GM18907 (cell line): ENCODE results near the gene PLLP.
"Not testable (repeated sequence)": the region's sequence is repeated elsewhere in the genome, so short reads cannot be mapped to it uniquely, and the experiment has no call there.

Experiments
- ATAC-seq: cut with Tn5 transposase; IDR thresholded peaks from one replicate; pipeline ENCODE4 v1.9.1; 2021; ENCODE audit warnings: mild to moderate bottlenecking, moderate library complexity; ENCODE audit not compliant: unreplicated experiment

The PLLP gene

DNA sequence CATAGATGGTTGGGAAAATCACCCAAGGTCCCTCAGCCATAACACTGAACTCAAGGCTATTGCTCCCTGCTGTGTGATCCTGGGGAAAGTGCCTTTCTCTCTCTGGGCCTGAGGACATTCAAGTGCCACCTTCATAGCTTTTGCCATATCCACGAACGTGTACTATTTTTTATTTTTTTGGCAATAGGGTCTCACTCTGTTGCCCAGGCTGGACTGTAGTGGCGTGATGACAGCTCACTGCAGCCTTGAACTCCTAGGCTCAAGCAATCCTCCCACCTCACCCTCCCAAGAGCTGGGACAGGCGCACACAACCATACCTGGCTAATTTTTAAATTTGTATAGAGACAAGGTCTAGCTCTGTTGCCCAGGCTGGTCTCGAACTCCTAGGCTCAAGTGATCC is 10.6 kb downstream of the PLLP start:
- ATAC-seq = no peak

GRCh38 chr16:57273359-57273758 is 11.1 kb downstream of the PLLP start:
- ATAC-seq = no peak

- ATAC-seq = no peak
These were observed 12.5 kb downstream of the PLLP start for GRCh38 chr16:57271867-57272495.

DNA sequence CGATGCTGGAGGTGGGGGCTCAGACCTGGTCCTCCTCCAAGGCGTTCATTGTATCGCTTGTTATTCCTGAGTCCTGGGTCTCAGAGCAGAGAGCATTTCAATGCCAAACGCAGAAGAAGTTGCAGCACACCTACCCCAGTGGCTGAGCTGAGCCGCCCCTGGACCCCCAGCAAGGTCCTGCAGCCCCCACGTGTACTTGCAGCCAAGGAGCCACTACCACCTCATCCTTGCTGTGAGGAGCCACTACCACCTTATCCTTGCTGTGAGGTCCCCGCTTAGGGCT is 13.5 kb downstream of the PLLP start:
- no peak for ATAC-seq

DNA sequence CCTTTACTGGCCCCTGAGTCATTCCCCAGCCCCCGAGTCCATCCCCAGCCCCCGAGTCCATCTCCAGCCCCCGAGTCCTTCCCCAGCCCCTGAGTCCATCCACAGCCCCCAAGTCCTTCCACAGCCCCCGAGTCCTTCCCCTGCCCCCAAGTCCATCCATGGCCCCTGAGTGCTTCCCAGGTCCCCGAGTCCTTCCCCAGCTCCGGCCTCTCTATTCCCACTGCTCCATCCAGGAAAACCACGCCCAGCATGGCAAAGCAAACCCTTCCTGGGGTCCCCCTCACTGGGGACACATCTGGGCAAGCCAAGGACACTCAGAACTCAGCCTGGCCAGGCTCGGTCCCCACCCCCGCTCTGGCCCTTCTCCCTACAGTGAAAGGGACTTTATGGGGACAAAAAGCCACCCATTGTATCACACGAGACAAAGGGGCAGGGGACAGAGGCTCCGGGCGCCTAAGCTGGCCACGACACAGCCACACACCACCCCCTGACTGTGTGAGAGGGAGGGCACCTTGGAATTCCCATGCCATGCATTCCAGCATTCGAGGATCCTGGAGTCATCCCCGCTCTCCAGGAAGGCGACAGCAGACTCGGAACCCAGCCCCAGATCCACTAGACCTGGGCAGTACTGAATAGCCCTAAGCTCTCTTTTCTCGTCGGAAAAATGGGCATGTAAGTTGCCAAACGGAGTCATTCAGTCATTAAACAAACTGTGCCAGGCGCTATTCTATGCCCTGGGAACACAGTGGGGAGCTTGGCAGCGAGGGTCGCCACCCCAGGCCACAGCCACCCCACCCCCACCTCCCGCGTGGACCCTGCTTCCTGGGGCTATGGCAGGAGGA is 14.0 kb downstream of the PLLP start:
- ATAC-seq = no peak

- ATAC-seq = no peak
These were observed 15.4 kb downstream of the PLLP start for GRCh38 chr16:57268804-57269800.

- ATAC-seq = not testable (repeated sequence)
These were observed 17.1 kb downstream of the PLLP start for GRCh38 chr16:57267343-57267742.

DNA sequence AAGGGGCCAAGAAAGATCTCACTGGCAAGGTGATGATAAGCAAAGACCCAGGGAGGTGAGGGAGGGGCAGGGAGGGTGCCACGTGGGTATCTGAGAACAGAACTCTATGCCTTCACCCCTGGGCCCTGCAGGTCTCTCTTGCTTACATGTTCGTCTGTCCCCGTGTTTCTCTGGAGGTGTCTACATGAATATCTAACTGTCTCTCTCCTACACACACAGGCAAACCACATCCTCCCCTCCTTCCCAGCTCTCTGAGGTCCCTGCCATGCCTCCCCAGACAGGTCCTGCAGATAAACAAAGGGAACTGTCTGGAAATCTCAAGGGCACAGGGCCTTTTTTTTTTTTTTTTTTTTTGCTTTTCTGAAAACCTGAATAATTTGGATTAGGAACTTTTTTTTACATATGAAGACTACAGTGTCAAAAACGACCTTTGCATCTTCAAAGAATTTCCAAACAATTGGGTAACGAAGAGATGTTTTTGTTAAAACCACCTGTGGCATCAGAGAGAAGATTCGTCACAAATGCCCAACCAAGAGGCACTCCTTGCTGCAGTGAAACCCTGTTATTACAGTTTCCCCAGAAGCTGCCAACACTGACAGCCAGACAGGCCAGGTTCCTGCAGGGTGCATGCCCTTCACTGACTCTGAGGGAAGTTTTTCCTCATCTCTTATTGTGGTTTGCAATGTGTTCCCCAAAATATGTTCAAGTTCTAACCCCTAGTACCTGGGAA is 17.8 kb downstream of the PLLP start:
- no peak for ATAC-seq

DNA sequence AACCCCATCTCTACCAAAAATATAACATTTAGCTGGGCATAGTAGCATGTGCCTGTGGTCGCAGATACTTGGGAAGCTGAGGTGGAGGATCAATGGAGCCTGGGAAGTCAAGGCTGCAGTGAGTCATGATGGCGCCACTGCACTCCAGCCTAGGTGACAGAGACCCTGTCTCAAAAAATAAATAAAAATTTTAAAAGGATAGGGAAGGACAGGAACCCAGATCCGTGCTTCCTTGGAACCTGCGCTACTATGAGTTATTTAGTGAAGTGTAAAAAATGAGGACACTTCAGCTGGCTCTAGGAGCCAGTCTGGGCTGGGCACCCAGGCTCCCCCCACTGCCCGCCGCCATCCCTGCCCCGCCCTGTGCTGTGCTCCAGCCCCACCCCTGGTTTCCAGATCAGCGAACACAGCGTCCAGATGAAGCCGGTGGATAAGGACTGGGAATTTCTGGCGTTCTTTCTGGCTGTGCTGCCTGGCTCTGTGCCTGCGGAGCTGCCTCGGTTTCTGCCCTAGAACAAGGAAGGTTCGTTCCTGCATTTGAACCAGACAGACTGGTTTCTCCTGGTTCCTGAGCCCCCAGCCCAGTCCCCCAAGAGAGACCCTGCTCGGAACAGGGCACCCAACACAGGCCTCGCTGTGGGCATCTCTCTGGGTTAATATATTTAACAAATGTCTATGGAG is 18.5 kb downstream of the PLLP start:
- ATAC-seq = no peak

- no peak for ATAC-seq
These were observed 19.5 kb downstream of the PLLP start for GRCh38 chr16:57264950-57265371.

- no peak for ATAC-seq
These were observed 20.1 kb downstream of the PLLP start for GRCh38 chr16:57264381-57264780.

DNA sequence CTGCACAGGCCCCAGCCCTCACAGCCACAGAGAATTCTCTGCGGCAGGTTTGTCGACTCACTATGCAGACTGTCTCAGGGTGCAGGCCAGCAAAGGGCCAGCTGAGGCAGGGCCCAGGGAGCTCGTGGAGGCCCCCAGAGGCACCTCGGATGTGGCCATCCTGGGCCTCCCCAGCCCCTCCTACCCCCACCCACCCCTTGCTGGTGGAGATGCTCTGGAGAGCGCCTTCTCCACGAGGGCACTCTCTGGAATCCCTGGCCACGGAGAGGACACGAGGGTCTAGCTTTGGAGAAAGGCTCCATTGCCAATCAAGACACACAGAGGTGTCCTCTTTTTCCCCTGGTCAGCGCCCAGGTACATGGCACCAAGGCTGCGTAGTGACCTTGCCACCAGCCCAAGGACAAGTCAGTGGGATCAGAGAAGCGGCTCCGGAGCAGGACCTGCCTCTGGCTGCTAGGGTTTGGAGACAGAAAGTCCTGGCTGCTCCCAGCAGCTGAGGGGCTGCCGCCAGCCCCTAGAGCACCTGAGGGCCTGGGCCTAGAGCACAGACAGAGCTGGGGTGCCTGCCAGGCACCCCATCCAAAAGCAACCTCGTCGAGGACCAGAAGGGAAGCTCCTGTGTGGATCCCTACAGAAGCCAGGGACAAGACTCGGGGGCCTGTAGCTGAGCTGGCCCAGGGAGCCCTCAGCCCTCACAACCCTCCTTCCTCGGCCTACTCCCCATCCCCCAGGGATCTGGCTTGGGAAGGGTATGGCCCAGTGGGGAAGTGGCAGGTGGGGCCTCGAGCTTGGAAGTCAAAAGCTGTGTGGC is 20.7 kb downstream of the PLLP start:
- no peak for ATAC-seq

GRCh38 chr16:57262841-57263540 is 21.5 kb downstream of the PLLP start:
- ATAC-seq = no peak

DNA sequence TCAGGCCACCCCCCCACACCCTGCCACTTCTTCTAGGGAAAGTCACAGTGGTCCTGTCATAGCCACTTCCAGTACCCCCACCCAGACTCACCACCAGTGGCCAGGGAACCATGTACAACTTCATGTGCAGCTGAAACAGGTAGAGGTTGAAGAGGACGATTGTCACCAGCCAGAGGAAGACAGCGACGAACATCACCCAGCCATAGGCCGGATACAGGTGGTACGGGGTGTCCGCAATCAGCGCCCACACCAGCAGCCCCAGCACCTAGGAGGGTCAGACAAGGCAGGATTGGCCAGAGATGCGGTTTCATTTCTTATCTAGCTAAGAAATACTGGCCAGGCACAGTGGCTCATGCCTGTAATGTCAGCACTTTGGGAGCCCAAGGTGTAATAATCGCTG is 22.7 kb downstream of the PLLP start:
- no peak for ATAC-seq

DNA sequence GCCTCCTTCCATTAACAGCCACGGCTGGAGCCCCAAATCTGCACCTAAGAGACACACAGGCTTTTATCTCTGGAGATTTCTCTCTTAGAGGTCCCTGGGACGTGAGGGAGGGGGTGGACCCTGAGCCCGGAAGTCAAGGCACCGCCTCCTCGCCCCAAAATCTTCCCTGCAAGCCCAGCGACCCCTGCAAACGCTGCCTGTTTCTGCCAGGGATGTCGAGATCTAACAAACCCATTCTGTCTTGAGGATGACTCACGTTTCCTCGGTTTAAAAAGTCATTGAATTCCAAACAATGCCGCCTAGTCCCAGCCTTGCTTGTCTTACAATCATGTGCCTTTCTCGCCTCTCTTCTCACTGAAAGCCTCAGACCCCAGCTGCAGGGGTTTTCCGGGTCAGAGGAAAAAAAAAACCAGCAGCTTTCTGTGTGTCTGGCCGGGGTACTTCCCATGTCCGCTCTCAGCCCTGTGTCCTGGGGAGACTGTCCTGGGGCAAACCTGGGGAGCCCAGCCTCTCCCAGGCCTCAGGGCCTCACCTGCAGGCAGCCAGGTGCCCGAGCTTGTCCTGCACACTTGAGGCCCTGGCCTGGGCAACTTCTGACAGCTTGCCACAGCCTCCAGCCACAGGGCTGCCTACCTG is 24.1 kb downstream of the PLLP start:
- ATAC-seq = no peak

- ATAC-seq = no peak
These were observed 25.5 kb downstream of the PLLP start for GRCh38 chr16:57258910-57259475.

GRCh38 chr16:57258226-57258909 is 26.1 kb downstream of the PLLP start:
- ATAC-seq = no peak
